T-helper 1 cell treated with Interleukin-12 subunit alpha and Interleukin-12 subunit beta and Interleukin-4 antibody, amounts not matched to agents 30 μg/mL and 1 μg/mL, for 36 hours (primary cell): ENCODE data around the gene ITM2B.
A peak's percentile ranks its signal among the peaks of the same experiment; 100 is the strongest.

Experiments
- H3K27ac Mint-ChIP-seq: one replicate; pipeline ENCODE4 v1.8.0; 2021; ENCODE audit warnings: mild to moderate bottlenecking, mixed read lengths
- H3K27me3 Mint-ChIP-seq: one replicate; pipeline ENCODE4 v1.8.0; 2021; ENCODE audit warnings: low read depth, mixed read lengths
- H3K36me3 Mint-ChIP-seq: one replicate; pipeline ENCODE4 v1.8.0; 2021; ENCODE audit warnings: low read depth, mixed read lengths
- H3K4me1 Mint-ChIP-seq: one replicate; pipeline ENCODE4 v1.8.0; 2021; ENCODE audit warnings: low read depth, mixed read lengths
- H3K4me3 Mint-ChIP-seq: one replicate; pipeline ENCODE4 v1.8.0; 2021; ENCODE audit warnings: mild to moderate bottlenecking, moderate library complexity, mixed read lengths
- H3K9me3 Mint-ChIP-seq: one replicate; pipeline ENCODE4 v1.8.0; 2021; ENCODE audit warnings: mixed read lengths

ITM2B gene

GRCh38 chr13:48296528-48296927 is 63.5 kb downstream of the ITM2B start:
- Mint-ChIP-seq H3K27me3 (peaks cover 5% of the 10 kb centered on the region), H3K4me3 (no peak overlapping the region), H3K27ac (no peak overlapping the region), H3K4me1 (peaks cover 2% of the 10 kb centered on the region), H3K36me3 (peaks cover 1% of the 10 kb centered on the region), H3K9me3 (no peaks in the 10 kb centered on the region)

GRCh38 chr13:48297131-48297786 is 64.3 kb downstream of the ITM2B start:
- H3K27me3 Mint-ChIP-seq: peaks cover 5% of the 10 kb centered on the region
- no peaks in the 10 kb centered on the region for H3K9me3 Mint-ChIP-seq
- no peak overlapping the region for H3K4me3 Mint-ChIP-seq
- no peak overlapping the region for H3K27ac Mint-ChIP-seq
- H3K4me1 Mint-ChIP-seq: peaks cover 2% of the 10 kb centered on the region
- H3K36me3 Mint-ChIP-seq: peaks cover 2% of the 10 kb centered on the region

GRCh38 chr13:48299591-48299990 is 66.6 kb downstream of the ITM2B start:
- H3K9me3 Mint-ChIP-seq: no peaks in the 10 kb centered on the region
- H3K27me3 Mint-ChIP-seq: peaks cover 5% of the 10 kb centered on the region
- H3K4me3 Mint-ChIP-seq: no peak overlapping the region
- peaks cover 7% of the 10 kb centered on the region for H3K36me3 Mint-ChIP-seq
- H3K27ac Mint-ChIP-seq: no peak overlapping the region
- H3K4me1 Mint-ChIP-seq: peaks cover 11% of the 10 kb centered on the region

- Mint-ChIP-seq H3K27me3 (peaks cover under 1% of the 10 kb centered on the region), H3K27ac (peak overlapping the region; percentile 90), H3K36me3 (peaks cover 14% of the 10 kb centered on the region), H3K4me3 (peak overlapping the region; percentile 92), H3K4me1 (peaks cover 23% of the 10 kb centered on the region), H3K9me3 (no peaks in the 10 kb centered on the region)
Observed at GRCh38 chr13:48302871-48303358, 69.9 kb downstream of the ITM2B start.

GRCh38 chr13:48303359-48304142 is 70.5 kb downstream of the ITM2B start, which contains the start of gene RB1:
TSS of gene RB1 (plus strand) at chr13:48303751. CDS start at chr13:48303913, 162 bp downstream.
- peaks cover 23% of the 10 kb centered on the region for H3K4me1 Mint-ChIP-seq
- H3K27me3 Mint-ChIP-seq: no peaks in the 10 kb centered on the region
- no peaks in the 10 kb centered on the region for H3K9me3 Mint-ChIP-seq
- peak within 1 kb of the TSS; percentile 97 for H3K27ac Mint-ChIP-seq
- H3K4me3 Mint-ChIP-seq: peak within 1 kb of the TSS; percentile 92
- peaks cover 15% of the 10 kb centered on the region for H3K36me3 Mint-ChIP-seq

- peaks cover 17% of the 10 kb centered on the region for H3K36me3 Mint-ChIP-seq
- H3K27ac Mint-ChIP-seq: peak overlapping the region; percentile 97
- no peaks in the 10 kb centered on the region for H3K9me3 Mint-ChIP-seq
- peaks cover 25% of the 10 kb centered on the region for H3K4me1 Mint-ChIP-seq
- H3K4me3 Mint-ChIP-seq: peak overlapping the region; percentile 92
- no peaks in the 10 kb centered on the region for H3K27me3 Mint-ChIP-seq
Observed at GRCh38 chr13:48304143-48304876, 71.3 kb downstream of the ITM2B start.

- Mint-ChIP-seq H3K4me1 (peaks cover 13% of the 10 kb centered on the region), H3K9me3 (no peaks in the 10 kb centered on the region), H3K36me3 (peaks cover 25% of the 10 kb centered on the region), H3K27me3 (no peaks in the 10 kb centered on the region), H3K27ac (no peak overlapping the region), H3K4me3 (no peak overlapping the region)
Observed at GRCh38 chr13:48311223-48311622, 78.2 kb downstream of the ITM2B start.

GRCh38 chr13:48315969-48316650 is 83.1 kb downstream of the ITM2B start:
- H3K4me3 Mint-ChIP-seq: no peak overlapping the region
- no peak overlapping the region for H3K27ac Mint-ChIP-seq
- H3K27me3 Mint-ChIP-seq: peaks cover 3% of the 10 kb centered on the region
- peaks cover under 1% of the 10 kb centered on the region for H3K9me3 Mint-ChIP-seq
- H3K36me3 Mint-ChIP-seq: peaks cover 40% of the 10 kb centered on the region
- H3K4me1 Mint-ChIP-seq: peaks cover 14% of the 10 kb centered on the region

GRCh38 chr13:48316826-48317510 is 84.0 kb downstream of the ITM2B start:
- H3K4me3 Mint-ChIP-seq: no peak overlapping the region
- H3K4me1 Mint-ChIP-seq: peaks cover 16% of the 10 kb centered on the region
- no peak overlapping the region for H3K27ac Mint-ChIP-seq
- peaks cover 46% of the 10 kb centered on the region for H3K36me3 Mint-ChIP-seq
- peaks cover 11% of the 10 kb centered on the region for H3K27me3 Mint-ChIP-seq
- peaks cover 7% of the 10 kb centered on the region for H3K9me3 Mint-ChIP-seq

GRCh38 chr13:48317511-48318376 is 84.7 kb downstream of the ITM2B start:
- Mint-ChIP-seq H3K27me3 (peaks cover 12% of the 10 kb centered on the region), H3K36me3 (peaks cover 50% of the 10 kb centered on the region), H3K4me3 (no peak overlapping the region), H3K9me3 (peaks cover 15% of the 10 kb centered on the region), H3K4me1 (peaks cover 16% of the 10 kb centered on the region), H3K27ac (no peak overlapping the region)

GRCh38 chr13:48318377-48318811 is 85.4 kb downstream of the ITM2B start:
- peaks cover 12% of the 10 kb centered on the region for H3K27me3 Mint-ChIP-seq
- H3K4me3 Mint-ChIP-seq: no peak overlapping the region
- H3K27ac Mint-ChIP-seq: no peak overlapping the region
- peaks cover 12% of the 10 kb centered on the region for H3K4me1 Mint-ChIP-seq
- H3K9me3 Mint-ChIP-seq: peaks cover 22% of the 10 kb centered on the region
- H3K36me3 Mint-ChIP-seq: peaks cover 45% of the 10 kb centered on the region

- Mint-ChIP-seq H3K36me3 (peaks cover 47% of the 10 kb centered on the region), H3K4me3 (peak overlapping the region; percentile 82), H3K27me3 (peaks cover 12% of the 10 kb centered on the region), H3K4me1 (peaks cover 12% of the 10 kb centered on the region), H3K9me3 (peaks cover 22% of the 10 kb centered on the region), H3K27ac (no peak overlapping the region)
Observed at GRCh38 chr13:48318821-48319511, 86.0 kb downstream of the ITM2B start.
